Measurements from ENCODE around the gene FOXK1.

Gene FOXK1

DNA sequence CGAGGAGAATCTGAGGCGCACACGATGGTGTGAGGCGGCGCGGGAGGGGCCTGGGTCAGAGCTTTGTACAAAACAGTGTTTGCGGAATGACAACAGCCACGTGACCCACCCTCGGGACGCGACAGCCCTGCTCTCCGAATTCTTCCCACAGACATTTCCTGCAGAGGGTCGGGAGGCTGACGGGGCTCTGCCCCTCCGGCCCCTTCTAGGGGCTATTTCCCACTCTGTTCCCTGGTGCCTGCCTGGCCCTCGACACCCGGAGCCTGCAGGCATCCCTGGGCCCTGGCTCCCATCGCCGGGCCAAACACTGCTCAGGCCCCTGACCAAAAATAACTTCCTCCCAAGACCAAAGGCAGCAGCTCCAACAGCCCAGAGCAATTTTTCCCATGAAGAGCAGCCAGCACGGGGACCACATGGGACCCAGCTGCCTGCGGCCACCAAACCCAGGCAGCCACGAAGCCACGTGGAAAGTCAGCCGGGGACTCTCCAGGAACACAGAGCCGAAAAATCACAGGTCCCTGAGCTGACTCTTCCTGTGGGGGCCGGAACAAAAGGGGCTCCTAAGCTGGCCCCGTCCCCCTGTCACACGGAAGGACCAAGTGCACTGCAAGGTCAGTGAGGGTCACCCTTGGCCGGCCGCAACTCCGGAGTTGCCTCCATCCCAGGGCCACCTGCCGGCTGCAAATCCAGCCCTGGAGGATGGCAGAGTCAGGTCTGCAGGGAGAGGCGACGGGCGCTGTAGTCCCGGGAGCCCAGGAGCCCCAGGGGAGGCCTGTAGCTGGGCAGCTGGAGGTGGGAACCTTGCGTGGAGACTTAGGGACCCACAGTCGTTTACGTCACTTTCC is 137.7 kb downstream of the FOXK1 start:
- no peak for DNase-seq (ENCODE audit: low read depth)

GRCh38 chr7:4820405-4820966 is 138.4 kb downstream of the FOXK1 start:
- no peak for DNase-seq (ENCODE audit: low read depth)

Measured in stimulated activated CD4-positive, alpha-beta T cell treated with anti-CD3 and anti-CD28 coated beads, Interleukin-2, amount 100 ng/mL, for 4 hours (primary cell).